ENCODE measurements around the gene RASD2. TPM values are rescaled to one million over a fixed set of nuclear protein-coding genes. Genes with fewer than 3 reads are reported as not detected.

Gene RASD2
- total RNA-seq, 1 experiment from 2014 or later: 0.76 TPM

DNA sequence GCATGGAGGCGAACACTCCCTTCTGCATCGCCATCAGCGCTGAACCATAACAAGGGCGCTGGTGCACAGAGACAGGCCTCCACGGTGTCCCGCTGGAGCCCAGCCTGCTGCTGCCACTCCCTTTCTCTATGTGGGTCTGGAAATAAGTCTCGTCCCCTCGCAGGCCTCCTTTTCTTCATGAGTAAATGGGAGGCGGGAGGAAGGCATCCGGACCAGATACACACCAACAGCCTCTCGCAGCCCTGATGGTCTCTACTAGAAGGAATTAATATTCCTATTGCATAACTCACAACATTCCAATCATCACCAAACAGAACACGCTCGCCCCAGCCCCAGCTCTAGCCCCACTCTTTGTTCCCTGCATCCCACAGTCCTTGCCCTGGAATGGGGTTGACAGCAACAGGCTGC lies 14.9 kb downstream of the RASD2 start:
- H3K36me3 ChIP-seq (replicated peaks; ENCODE audit: control insufficient read depth, insufficient read depth, low read length): no peaks in the 10 kb centered on the region
- no peaks in the 10 kb centered on the region for H3K27me3 ChIP-seq (ENCODE audit: control insufficient read depth, insufficient read depth, low read length)
- no peak for DNase-seq
- H3K4me3 ChIP-seq (ENCODE audit: insufficient read depth, low read depth, low read length): no peak overlapping the region

DNA sequence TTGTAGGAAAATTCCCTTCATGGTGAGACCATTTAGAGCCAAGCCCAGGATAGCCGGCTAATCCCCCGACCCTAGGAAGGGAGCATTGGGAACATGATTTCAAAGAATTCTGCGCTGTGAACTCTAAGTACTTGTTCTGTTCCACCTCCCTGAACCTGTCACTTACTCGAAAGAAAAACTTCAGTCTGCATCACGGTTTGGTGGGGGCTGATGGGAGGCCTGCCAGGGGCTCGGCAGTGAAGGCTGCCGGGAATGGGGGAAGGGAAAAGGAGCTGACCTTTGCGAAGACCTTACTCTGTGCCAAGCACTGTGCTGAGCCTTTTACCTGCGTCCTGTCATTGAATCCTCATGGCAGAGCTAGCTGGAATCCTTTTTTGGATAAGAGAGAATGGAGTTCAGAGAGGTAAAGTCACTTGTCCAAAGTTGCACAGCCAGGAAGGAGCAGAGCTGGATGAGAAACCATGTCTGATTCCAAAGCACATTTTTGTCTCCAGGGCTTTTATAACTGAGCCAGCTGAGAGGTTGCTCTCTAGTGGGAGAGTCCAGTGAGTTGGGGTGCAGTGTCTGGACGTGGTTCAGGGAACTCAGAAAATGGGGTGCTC lies 15.4 kb downstream of the RASD2 start:
- no peaks in the 10 kb centered on the region for H3K36me3 ChIP-seq (replicated peaks; ENCODE audit: control insufficient read depth, insufficient read depth, low read length)
- H3K27me3 ChIP-seq (ENCODE audit: control insufficient read depth, insufficient read depth, low read length): no peaks in the 10 kb centered on the region
- H3K4me3 ChIP-seq (ENCODE audit: insufficient read depth, low read depth, low read length): no peak overlapping the region
- no peak for DNase-seq

DNA sequence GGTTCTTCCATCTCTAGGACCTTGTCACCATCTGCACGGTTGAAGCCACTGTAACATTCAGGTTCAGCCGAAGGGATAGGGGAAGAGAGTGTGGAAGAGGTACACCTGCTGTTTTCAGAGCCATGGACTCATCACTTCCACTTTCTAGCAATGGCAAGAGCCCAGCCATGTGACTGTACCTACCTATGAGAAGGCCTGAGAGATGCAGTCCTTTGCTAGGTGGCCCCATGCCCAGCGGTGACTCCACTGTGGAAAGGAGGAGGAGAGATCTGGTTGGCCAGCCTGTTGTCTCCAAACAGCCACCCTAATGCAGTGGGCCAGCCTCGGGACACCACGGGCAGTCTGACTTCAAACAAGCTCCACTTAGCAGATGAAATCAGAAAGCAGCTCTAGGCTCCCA lies 16.0 kb downstream of the RASD2 start:
- no peaks in the 10 kb centered on the region for H3K36me3 ChIP-seq (replicated peaks; ENCODE audit: control insufficient read depth, insufficient read depth, low read length)
- H3K27me3 ChIP-seq (ENCODE audit: control insufficient read depth, insufficient read depth, low read length): no peaks in the 10 kb centered on the region
- DNase-seq: no peak
- no peak overlapping the region for H3K4me3 ChIP-seq (ENCODE audit: insufficient read depth, low read depth, low read length)

DNA sequence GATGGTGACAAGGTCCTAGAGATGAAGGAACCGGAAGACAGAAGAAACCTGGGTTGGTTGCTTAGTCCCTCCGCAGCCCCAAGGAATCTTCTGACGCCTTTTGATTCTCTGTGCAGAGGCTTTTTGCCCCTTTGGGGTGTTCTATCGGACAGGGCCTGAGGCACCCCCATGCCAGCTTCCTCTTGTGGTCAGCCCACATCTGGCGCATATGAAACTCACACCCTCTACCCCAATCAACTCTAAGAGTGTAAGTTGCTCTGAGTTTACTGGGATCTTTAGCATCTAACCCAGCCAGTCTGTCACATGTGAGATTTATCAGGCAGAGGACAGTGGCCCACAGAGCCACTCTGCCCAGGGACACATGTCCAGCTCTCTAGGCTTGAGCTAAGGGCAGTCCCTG lies 17.4 kb downstream of the RASD2 start:
- DNase-seq: no peak
- Histone ChIP-seq H3K36me3 (replicated peaks; ENCODE audit: control insufficient read depth, insufficient read depth, low read length) (no peaks in the 10 kb centered on the region), H3K4me3 (ENCODE audit: insufficient read depth, low read depth, low read length) (no peak overlapping the region), H3K27me3 (ENCODE audit: control insufficient read depth, insufficient read depth, low read length) (no peaks in the 10 kb centered on the region)

DNA sequence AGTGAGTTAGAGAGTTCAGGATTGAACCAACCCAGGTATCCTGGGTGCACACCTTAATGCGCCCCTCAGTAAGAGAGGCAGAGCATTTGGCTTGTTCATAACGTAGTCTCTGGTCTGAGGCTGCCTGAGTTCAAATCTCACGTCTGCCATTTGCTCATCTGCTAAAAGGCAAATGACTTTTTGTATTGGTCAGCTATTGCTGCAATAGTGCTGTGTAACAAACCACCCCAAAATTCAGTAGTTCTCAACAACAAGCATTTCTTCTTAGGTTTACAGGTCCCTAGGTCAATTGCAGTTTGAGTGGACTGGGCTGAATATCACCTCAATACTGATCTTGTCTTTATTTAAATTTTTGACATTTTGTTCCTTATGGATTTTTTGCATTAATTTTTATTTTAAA lies 18.1 kb downstream of the RASD2 start:
- DNase-seq: no peak
- H3K36me3 ChIP-seq (replicated peaks; ENCODE audit: control insufficient read depth, insufficient read depth, low read length): no peaks in the 10 kb centered on the region
- no peaks in the 10 kb centered on the region for H3K27me3 ChIP-seq (ENCODE audit: control insufficient read depth, insufficient read depth, low read length)
- H3K4me3 ChIP-seq (ENCODE audit: insufficient read depth, low read depth, low read length): no peak overlapping the region

DNA sequence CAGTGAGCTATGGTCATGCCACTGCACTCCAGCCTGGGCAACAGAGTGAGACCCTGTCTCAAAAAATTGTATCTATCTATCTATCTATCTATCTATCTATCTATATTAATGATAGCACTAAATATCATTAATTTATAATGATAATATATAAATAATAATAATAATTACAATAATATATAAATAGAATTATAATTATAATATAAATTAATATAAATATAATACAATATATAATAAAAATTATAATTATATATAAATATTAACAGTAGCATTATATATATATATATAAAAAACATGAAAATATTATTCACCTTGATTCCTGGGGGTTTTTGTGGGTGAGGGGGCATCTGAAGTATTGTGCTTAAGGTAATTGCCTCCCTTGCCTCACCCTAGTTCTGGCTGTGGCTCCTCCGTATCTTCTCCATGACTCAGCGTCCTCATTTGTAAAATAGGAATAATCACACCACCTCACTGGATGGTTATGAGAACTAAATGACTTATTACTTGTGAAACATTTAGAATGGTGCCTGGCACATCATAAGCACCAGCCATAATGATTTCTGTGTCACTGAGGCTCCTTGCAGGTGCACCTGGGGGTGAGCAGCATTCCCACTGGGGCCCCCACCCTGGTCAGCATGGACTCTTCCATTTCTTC lies 18.8 kb downstream of the RASD2 start:
- no peak for DNase-seq
- no peaks in the 10 kb centered on the region for H3K27me3 ChIP-seq (ENCODE audit: control insufficient read depth, insufficient read depth, low read length)
- H3K4me3 ChIP-seq (ENCODE audit: insufficient read depth, low read depth, low read length): no peak overlapping the region
- no peaks in the 10 kb centered on the region for H3K36me3 ChIP-seq (replicated peaks; ENCODE audit: control insufficient read depth, insufficient read depth, low read length)

DNA sequence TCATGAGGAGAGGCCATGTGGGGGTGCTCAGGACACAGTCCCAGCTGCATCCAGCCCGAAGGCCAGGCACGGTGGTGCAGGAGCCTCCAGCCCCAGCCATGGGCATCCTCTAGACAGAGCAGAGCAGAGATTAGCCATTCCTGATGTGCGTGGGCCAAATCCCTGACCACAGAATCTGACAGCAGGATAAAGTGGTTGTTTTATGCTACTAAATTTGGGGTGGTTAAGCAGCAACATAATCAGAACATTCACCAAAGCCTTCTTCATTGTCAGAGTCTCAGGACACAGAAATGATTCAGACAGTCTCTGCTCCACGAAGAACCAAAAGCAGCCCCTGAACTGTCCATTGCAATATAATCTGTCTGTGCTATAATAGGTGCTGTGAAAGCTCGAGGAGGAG lies 19.7 kb downstream of the RASD2 start:
- no peak overlapping the region for H3K4me3 ChIP-seq (ENCODE audit: insufficient read depth, low read depth, low read length)
- no peaks in the 10 kb centered on the region for H3K27me3 ChIP-seq (ENCODE audit: control insufficient read depth, insufficient read depth, low read length)
- no peaks in the 10 kb centered on the region for H3K36me3 ChIP-seq (replicated peaks; ENCODE audit: control insufficient read depth, insufficient read depth, low read length)
- no peak for DNase-seq

DNA sequence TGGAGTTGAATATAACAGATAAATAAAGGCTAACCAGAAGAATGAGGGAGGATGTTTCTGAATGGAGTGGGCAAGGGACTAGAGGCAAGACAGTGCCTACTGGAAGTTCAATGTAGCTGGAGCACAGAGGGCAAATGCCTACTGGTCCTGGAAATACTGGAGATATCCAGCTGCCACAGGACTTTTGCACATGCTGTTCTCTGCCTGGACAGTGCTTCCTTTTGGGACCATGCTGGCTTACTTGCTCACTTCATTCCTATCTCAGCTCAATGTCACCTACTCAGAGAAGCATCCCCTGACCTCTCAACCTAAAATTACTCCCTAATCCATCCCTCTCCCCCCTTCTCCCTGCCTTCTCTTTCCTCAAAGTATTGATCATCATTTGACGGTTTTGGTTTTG lies 20.2 kb downstream of the RASD2 start:
- H3K36me3 ChIP-seq (replicated peaks; ENCODE audit: control insufficient read depth, insufficient read depth, low read length): no peaks in the 10 kb centered on the region
- no peak overlapping the region for H3K4me3 ChIP-seq (ENCODE audit: insufficient read depth, low read depth, low read length)
- no peaks in the 10 kb centered on the region for H3K27me3 ChIP-seq (ENCODE audit: control insufficient read depth, insufficient read depth, low read length)
- no peak for DNase-seq

DNA sequence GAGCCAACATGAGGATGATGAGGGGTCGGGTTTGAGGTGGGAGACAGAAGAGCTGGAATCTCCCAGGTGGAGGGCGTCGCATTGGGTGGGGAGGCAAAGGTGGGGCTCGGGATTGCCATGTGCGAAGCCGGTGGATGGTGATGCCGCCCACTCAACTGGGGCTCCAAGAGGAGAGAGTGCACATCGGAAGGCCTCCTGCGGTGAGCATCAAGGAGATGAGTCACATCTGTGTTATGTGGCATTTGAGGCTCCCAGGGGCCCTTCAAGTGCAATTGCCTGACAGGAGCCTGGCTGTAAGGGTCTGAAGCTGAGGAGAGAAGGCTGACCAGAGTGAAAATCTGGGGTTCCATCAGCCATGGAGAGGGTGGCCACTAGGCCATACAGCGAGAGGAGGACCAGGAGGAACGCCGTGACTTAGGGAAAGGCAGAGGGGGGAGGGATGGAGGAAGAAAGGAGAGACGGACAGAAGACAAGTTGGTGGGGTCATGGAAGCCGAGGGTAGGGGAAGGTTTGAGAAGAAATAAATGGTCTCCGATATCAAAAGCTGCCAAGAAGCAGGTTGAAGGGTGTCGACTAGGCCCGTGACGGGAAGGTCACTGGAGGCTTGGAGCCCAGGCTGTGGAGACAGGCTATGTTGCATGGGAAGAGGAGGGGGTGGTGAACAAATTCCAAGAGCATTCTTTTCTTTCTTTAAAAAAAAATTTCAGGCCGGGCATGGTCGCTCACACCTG lies 21.3 kb downstream of the RASD2 start:
- Histone ChIP-seq H3K27me3 (ENCODE audit: control insufficient read depth, insufficient read depth, low read length) (no peaks in the 10 kb centered on the region), H3K36me3 (replicated peaks; ENCODE audit: control insufficient read depth, insufficient read depth, low read length) (no peaks in the 10 kb centered on the region), H3K4me3 (ENCODE audit: insufficient read depth, low read depth, low read length) (no peak overlapping the region)
- DNase-seq: peak; percentile 74

DNA sequence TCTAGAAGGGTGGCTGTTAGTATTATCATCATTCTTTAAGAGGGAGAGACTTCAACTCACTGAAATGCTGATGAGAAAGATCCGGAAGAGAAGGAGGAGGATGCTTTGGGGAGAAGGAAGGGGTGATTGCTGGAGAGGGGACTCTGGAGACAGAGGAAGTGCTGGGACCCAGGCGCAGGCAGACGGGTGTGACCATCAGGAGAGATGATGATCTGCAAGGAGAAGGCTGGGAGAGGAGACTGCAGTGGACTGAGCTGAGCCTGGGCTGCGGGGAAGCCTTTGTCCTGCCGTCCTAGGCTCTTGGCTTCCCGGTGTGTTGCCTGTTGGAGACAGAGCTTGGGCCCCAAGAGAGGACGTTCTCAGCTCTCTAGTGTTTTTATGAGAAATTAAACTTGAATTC lies 22.6 kb downstream of the RASD2 start:
- H3K27me3 ChIP-seq (ENCODE audit: control insufficient read depth, insufficient read depth, low read length): no peaks in the 10 kb centered on the region
- no peak overlapping the region for H3K4me3 ChIP-seq (ENCODE audit: insufficient read depth, low read depth, low read length)
- peak; percentile 56 for DNase-seq
- no peaks in the 10 kb centered on the region for H3K36me3 ChIP-seq (replicated peaks; ENCODE audit: control insufficient read depth, insufficient read depth, low read length)

DNA sequence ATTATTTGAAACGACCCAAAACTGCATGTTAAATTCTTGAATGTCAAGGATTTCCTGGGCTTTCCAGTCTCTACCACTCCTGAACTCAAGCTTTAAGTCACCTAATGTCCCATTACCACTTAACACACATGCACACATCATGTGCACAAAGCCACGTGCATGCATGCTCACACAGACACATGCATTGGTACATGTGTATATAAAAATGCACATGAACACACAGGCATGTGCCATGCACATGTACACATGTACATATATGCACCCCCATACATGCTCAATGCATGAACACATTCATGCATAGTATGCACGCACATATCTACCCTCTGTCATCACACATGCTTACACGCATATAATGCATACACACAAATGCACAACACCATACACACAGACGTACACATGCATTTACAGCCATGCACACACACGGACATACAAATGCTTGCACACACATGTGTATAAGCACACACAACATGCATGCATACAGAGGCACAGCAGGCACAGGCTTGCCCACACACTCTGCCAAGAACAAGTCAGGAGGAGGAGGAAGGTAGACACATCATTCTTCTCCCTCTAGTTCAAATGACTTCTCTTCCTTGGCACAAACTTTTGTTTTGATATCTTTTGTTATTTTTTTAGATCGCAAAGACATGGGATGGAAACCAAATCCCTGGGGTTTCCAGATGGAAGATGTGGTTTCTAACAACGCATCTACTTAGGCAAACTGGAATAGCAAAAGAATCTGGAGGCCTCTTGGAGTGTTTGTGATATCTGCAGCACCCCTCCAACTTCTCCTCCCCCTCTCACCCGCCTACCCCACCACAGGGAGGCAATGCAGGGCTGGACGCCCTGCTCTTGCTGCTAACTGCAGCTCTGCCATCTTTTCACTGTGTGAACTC lies 24.6 kb downstream of the RASD2 start:
- no peak for DNase-seq
- Histone ChIP-seq H3K36me3 (replicated peaks; ENCODE audit: control insufficient read depth, insufficient read depth, low read length) (no peaks in the 10 kb centered on the region), H3K4me3 (ENCODE audit: insufficient read depth, low read depth, low read length) (no peak overlapping the region), H3K27me3 (ENCODE audit: control insufficient read depth, insufficient read depth, low read length) (no peaks in the 10 kb centered on the region)

DNA sequence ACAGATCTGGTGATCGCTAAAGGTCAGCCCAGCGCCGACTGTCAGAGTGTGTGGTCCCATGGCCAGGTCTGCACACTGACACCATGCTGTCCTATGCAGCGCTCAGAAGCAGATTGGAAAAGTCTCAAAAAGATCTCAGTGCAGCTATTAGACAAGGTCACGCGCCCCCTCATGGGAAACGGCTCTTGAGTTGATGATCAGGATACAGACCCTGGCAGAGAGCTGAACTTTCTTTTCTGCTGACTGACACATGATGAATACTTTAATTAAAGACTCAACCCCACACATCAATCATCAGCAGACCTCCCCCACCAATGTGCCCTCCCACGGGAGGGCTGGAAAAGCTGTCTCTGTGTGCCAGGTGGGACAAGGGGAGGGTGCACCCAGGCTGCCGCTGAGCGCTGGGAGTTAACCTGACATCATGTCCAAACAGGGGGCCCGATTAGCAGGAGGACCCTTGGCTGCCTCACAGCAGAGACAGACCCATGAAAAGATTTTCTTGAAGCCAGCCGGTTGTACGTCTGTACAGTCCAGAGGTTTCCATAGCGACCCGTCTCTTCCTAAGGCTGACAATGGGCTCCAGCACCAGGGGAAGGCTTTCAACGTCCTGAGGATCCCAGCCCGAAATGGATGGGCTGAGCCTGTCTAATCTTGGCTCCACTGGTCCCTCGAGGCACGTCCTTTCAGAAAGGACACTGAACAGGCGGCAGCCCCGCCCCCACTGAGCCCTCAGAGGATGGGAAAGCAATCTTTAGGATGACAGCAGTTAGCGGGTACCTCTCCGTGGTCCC lies 26.9 kb downstream of the RASD2 start:
- Histone ChIP-seq H3K36me3 (replicated peaks; ENCODE audit: control insufficient read depth, insufficient read depth, low read length) (no peaks in the 10 kb centered on the region), H3K4me3 (ENCODE audit: insufficient read depth, low read depth, low read length) (no peak overlapping the region), H3K27me3 (ENCODE audit: control insufficient read depth, insufficient read depth, low read length) (no peaks in the 10 kb centered on the region)
- DNase-seq: no peak

DNA sequence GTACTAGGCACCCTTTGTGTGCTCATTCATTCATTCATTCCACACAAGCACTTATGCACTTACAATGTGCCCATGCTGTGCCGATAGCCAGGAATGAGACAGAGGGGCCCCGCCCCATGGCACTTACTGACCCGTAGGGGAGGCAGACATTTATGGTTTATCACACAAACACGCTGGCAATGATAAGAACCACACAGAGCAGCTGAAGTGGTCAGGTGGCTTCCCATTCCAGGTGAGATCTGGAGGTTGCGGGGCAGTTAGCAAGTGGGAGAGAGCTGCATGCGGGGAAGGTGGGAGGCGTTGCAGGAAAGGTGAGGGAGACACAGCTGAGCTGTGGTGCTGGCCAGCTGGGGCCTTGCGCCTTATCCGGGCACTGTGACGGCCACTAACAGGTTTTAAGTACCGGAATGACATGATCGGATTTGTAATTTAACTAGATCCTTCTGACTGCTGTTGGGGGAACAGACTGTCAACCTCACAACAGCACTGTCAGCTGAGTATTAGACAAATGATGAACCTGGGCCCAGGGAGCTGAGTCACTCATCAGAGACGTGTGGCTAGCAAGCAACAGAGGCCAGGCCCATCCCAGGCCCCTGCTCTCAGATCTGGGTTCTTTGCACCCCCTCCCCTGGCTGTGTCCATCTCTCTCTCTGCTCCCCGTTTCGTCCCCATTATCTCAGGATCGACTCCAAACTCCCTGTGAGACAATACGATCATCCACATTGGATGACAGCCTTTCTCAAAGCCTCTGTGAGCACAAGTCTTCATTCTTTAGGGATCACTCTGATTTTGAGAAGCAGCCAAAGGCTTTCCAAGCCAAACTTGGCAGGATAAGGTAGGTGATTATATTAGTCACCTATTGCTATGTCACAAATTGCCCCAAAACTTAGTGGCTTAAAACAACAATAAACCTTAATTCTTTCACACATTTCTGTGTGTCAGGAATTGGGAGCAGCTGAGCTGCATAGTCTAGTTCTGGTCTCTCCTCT lies 28.4 kb downstream of the RASD2 start:
- DNase-seq: no peak
- H3K36me3 ChIP-seq (replicated peaks; ENCODE audit: control insufficient read depth, insufficient read depth, low read length): no peaks in the 10 kb centered on the region
- no peaks in the 10 kb centered on the region for H3K27me3 ChIP-seq (ENCODE audit: control insufficient read depth, insufficient read depth, low read length)
- no peak overlapping the region for H3K4me3 ChIP-seq (ENCODE audit: insufficient read depth, low read depth, low read length)

All from H7 (cell line).